ENCODE measurements around the gene SFRP2.

DNA sequence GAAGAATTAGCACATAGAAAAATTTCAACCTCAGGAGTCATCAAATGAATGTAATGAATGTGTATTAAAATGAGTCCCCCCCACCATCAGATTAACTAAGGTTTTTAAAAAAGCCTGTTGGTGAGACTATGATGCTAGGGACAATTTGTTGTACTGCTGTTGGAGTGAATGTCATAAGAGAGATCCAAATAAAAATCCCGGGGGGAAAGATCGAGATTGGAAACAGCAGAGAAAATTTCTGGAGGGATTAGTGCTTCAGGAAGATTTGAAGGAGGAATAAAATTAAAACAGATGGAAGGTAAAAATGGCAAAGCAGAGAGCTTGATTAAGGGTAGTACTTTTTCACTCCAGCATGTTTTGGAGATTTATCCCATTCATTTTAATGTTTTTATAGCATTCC is 25.9 kb upstream of the SFRP2 start:
- TF ChIP-seq, protein P1, sequence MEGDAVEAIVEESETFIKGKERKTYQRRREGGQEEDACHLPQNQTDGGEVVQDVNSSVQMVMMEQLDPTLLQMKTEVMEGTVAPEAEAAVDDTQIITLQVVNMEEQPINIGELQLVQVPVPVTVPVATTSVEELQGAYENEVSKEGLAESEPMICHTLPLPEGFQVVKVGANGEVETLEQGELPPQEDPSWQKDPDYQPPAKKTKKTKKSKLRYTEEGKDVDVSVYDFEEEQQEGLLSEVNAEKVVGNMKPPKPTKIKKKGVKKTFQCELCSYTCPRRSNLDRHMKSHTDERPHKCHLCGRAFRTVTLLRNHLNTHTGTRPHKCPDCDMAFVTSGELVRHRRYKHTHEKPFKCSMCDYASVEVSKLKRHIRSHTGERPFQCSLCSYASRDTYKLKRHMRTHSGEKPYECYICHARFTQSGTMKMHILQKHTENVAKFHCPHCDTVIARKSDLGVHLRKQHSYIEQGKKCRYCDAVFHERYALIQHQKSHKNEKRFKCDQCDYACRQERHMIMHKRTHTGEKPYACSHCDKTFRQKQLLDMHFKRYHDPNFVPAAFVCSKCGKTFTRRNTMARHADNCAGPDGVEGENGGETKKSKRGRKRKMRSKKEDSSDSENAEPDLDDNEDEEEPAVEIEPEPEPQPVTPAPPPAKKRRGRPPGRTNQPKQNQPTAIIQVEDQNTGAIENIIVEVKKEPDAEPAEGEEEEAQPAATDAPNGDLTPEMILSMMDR (conservative IDR thresholded peaks at IDR 0.05; ENCODE audit: low read length) = no peak
- no peak for TF ChIP-seq EZH2phosphoT487 (IDR thresholded peaks at IDR 0.05; ENCODE audit: borderline replicate concordance, low read depth, low read length)
